Measurements from ENCODE around the gene MAP1A. TPM values are rescaled to one million over a fixed set of nuclear protein-coding genes. Genes with fewer than 3 reads are reported as not detected.

The MAP1A gene
- total RNA-seq, 2 donors from 2014 or later: 0.66 to 1.1 TPM

GRCh38 chr15:43547539-43547938 lies 30.1 kb downstream of the MAP1A start:
- H3K9me3 ChIP-seq (ENCODE audit: control insufficient read depth, low read length): peaks cover 6% of the 10 kb centered on the region
- H3K27me3 ChIP-seq (ENCODE audit: control insufficient read depth, insufficient read depth, low read length, poor library complexity, severe bottlenecking): no peaks in the 10 kb centered on the region
- H3K36me3 ChIP-seq (ENCODE audit: control insufficient read depth, insufficient read depth, low read length): no peaks in the 10 kb centered on the region
- no peak overlapping the region for H3K27ac ChIP-seq (ENCODE audit: low read depth, low read length)
- Mint-ChIP-seq H3K27ac (no peak overlapping the region), H3K4me3 (no peak overlapping the region), H3K9me3 (peaks cover 10% of the 10 kb centered on the region), H3K4me1 (no peaks in the 10 kb centered on the region), H3K36me3 (ENCODE audit: low read depth) (peaks cover 5% of the 10 kb centered on the region), H3K27me3 (ENCODE audit: insufficient read depth) (no peaks in the 10 kb centered on the region)
- H3K4me1 ChIP-seq (ENCODE audit: control insufficient read depth, insufficient read depth, low read length): no peaks in the 10 kb centered on the region
- no peak for DNase-seq
- H3K4me3 ChIP-seq (ENCODE audit: low read length): no peak overlapping the region
- no peak for TF ChIP-seq CTCF (conservative IDR thresholded peaks at IDR 0.05)
- 92 to 98% methylated on average over 1 to 2 of the region's 2 CpGs for WGBS, 2 experiments (ENCODE audit: insufficient coverage in 1 of 2, insufficient read length in 1 of 2)
- H3K9ac ChIP-seq (ENCODE audit: extremely low read depth, low read length, poor library complexity, severe bottlenecking): no peak overlapping the region

GRCh38 chr15:43550527-43551363 lies 33.3 kb downstream of the MAP1A start:
- no peak for DNase-seq
- no peak for TF ChIP-seq CTCF (conservative IDR thresholded peaks at IDR 0.05)
- no peak overlapping the region for H3K27ac Mint-ChIP-seq
- H3K9me3 ChIP-seq (ENCODE audit: control insufficient read depth, low read length): peaks cover 6% of the 10 kb centered on the region
- H3K4me3 ChIP-seq (ENCODE audit: low read length): no peak overlapping the region
- H3K9ac ChIP-seq (ENCODE audit: extremely low read depth, low read length, poor library complexity, severe bottlenecking): no peak overlapping the region
- no peaks in the 10 kb centered on the region for H3K27me3 ChIP-seq (ENCODE audit: control insufficient read depth, insufficient read depth, low read length, poor library complexity, severe bottlenecking)
- H3K4me3 Mint-ChIP-seq: no peak overlapping the region
- H3K27ac ChIP-seq (ENCODE audit: low read depth, low read length): no peak overlapping the region
- no peaks in the 10 kb centered on the region for H3K27me3 Mint-ChIP-seq (ENCODE audit: insufficient read depth)
- H3K36me3 ChIP-seq (ENCODE audit: control insufficient read depth, insufficient read depth, low read length): no peaks in the 10 kb centered on the region
- peaks cover 6% of the 10 kb centered on the region for H3K9me3 Mint-ChIP-seq
- H3K4me1 ChIP-seq (ENCODE audit: control insufficient read depth, insufficient read depth, low read length): no peaks in the 10 kb centered on the region
- H3K4me1 Mint-ChIP-seq: no peaks in the 10 kb centered on the region
- H3K36me3 Mint-ChIP-seq (ENCODE audit: low read depth): peaks cover 5% of the 10 kb centered on the region
- WGBS, 2 experiments (ENCODE audit: insufficient coverage in 1 of 2, insufficient read length in 1 of 2): 94 to 100% methylated on average over 3 to 7 of the region's 10 CpGs

- Mint-ChIP-seq H3K36me3 (ENCODE audit: low read depth) (peaks cover 5% of the 10 kb centered on the region), H3K4me3 (no peak overlapping the region), H3K27me3 (ENCODE audit: insufficient read depth) (peaks cover 2% of the 10 kb centered on the region), H3K4me1 (no peaks in the 10 kb centered on the region), H3K9me3 (peaks cover 5% of the 10 kb centered on the region), H3K27ac (no peak overlapping the region)
- no peaks in the 10 kb centered on the region for H3K27me3 ChIP-seq (ENCODE audit: control insufficient read depth, insufficient read depth, low read length, poor library complexity, severe bottlenecking)
- DNase-seq: no peak
- H3K9me3 ChIP-seq (ENCODE audit: control insufficient read depth, low read length): peaks cover 6% of the 10 kb centered on the region
- WGBS, 2 experiments (ENCODE audit: insufficient coverage in 1 of 2, insufficient read length in 1 of 2): 91 to 100% methylated on average over 3 to 4 of the region's 4 CpGs
- H3K36me3 ChIP-seq (ENCODE audit: control insufficient read depth, insufficient read depth, low read length): no peaks in the 10 kb centered on the region
- no peak overlapping the region for H3K27ac ChIP-seq (ENCODE audit: low read depth, low read length)
- no peaks in the 10 kb centered on the region for H3K4me1 ChIP-seq (ENCODE audit: control insufficient read depth, insufficient read depth, low read length)
- no peak for TF ChIP-seq CTCF (conservative IDR thresholded peaks at IDR 0.05)
- no peak overlapping the region for H3K4me3 ChIP-seq (ENCODE audit: low read length)
- no peak overlapping the region for H3K9ac ChIP-seq (ENCODE audit: extremely low read depth, low read length, poor library complexity, severe bottlenecking)
These were observed 34.8 kb downstream of the MAP1A start for GRCh38 chr15:43552256-43552655.

Data from endodermal cell (in vitro differentiated cells).